GOT3 (cell line): ENCODE measurements around the gene P2RY14.
"Not testable (repeated sequence)": the region's sequence is repeated elsewhere in the genome, so short reads cannot be mapped to it uniquely, and the experiment has no call there.

ENCODE experiments used
- DNase-seq: peaks from one replicate; lab custom pipeline; 2025; ENCODE audit warnings: mixed read lengths; lab: John Stamatoyannopoulos, UW

Gene P2RY14

DNA sequence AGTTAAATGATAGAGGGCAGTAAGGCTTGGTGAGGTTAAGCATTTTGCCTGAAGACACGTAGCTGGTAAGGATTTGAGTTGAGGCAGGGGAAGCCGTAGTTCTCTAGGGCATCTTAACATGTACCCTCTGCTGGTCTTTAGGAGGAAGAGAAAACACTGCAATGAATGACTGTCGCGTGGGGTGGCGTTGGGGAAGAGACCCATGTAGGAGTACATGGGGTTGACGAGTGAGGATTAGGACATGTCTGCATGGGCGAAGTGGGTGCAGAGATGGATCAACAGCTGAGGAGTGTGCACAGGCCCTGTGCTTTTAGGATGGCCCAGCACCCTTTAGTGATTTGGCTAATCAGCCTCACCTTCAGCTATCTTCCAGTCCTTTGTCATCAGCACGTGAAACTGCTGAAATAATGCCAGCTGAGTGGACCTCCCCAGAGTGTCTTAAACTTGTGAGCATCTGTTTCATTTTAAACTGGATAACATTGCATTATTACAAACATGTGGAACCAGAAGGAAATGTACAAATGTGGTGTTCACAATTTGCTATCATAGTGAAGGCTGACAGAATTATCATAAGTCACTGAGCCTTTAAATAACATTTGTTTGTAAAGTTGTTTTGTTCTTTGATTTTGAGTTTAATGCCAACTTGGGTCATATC lies 15.3 kb downstream of the P2RY14 start:
- DNase-seq, result no peak

DNA sequence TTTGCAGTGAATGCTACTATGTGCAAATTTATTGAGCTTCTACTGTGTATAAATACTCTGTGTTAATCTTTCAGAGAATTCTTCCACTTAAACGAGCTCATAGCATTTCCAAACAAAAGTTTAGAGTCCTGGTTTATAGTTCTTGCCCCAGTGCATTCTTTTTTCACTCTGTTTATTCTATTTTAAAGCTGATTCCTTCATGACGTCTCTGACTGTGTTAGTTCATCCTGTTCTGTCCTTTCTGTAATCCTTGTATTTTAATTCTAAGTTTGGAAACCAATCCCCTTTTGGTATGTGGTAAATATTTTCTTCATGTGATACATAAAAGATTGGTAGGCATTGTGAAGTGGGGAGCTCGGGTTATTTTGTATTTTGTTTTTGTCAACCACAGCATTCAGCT lies 18.7 kb downstream of the P2RY14 start:
- DNase-seq, result no peak

DNA sequence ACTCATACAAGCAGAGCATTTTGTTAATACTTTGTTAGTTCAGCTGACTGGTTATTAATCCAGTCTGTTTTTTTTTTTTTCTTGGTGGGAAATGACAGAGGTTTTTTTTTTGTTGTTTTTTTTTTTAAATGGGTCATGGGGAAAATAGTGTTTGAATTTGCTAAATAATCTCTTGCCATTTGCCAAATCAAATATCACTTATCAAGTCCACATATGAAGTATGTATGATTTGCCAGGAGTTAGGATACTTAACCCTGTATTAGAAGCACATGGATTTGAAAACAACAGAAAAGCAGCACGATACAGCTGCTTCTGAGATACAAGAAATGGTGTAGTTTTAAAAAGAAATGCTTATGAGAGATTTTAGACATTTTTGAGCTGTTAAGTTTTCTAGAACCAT lies 21.6 kb downstream of the P2RY14 start:
- no peak for DNase-seq

DNA sequence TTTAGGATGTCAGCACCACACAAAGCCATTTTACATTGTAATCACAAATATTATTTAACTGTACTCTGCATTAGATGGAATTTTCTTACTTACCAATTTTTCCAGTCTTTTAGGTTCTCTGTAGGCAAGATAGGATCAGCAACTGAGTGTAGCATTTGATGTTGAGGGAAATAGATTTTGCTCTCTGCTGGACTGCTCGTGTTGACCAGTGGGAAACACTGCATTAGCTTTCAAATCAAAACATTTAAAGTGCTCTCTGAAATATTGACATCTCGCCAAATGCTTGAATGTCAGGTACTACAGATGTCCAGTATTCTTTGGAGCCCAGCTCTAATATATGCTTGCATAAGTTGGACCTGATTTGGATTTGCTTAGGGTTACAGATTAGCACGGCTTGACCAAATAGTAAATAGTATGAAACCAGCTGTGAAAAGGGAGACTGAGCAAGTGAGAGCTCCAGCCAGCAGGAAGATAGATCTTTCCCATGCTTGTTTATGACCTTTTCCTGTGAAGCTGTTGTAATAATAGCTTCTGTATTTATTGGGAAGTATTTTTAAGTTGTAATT lies 29.5 kb downstream of the P2RY14 start:
- DNase-seq, result no peak

DNA sequence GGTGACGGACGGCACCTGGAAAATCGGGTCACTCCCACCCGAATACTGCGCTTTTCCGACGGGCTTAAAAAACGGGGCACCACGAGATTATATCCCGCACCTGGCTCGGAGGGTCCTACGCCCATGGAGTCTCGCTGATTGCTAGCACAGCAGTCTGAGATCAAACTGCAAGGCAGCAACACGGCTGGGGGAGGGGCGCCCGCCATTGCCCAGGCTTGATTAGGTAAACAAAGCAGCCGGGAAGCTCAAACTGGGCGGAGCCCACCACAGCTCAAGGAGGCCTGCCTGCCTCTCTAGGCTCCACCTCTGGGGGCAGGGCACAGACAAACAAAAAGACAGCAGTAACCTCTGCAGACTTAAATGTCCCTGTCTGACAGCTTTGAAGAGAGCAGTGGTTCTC lies 36.3 kb downstream of the P2RY14 start:
- DNase-seq, result not testable (repeated sequence)

DNA sequence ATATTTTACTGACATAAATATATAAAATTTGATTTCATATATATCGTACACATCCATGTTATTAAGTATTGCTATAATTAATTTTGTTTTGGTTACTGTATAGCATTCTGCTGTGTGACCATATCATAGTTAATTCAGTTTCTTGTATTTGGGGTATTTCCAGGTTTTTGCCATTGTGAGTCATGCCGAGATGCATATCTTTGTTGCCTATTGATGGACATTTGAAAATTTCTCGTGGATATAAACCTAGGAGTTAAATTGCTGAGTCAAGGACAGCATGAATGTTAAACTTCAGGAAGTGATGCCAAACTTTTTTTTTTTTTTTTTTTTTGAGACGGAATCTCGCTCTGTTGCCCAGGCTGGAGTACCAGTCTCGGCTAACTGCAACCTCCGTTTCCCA lies 41.6 kb downstream of the P2RY14 start:
- no peak for DNase-seq

DNA sequence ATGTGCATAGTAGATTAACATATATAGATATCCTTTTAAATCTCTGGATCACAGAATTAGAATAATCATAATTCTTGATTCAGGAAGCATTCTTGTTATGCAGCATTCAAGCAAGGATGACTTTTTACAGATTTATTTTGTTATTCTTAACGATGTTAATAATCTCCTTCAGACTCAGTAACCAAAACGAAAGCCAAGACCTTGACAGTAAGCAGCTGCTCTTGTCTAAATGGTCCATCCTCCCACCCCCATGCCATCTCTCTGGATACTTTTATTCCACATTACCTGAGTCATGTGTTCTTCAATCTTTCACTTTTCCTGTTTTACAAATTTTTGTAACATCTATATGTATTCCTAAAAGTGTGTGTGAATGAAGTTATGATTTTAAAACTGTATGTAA lies 42.0 kb downstream of the P2RY14 start:
- DNase-seq, result no peak

DNA sequence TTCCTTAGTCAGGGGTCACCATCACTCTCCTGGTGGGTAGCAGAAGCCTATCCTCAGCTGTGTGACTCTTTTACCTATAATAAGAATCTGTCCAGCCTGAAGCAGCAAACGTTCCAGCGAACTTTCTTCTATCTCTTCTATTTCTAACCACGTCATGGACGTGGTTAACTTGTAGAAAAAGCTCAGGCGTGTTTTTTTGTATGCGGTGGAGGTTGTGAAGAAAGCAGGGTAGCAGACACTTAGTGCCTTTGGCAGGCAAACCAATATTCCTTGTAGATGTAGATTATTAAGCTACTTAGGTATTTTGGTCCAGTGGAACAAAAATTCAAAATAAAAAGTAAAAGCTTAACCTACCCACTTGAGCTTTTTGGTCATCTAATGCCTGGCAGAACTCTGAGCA lies 43.5 kb downstream of the P2RY14 start:
- DNase-seq, result no peak

DNA sequence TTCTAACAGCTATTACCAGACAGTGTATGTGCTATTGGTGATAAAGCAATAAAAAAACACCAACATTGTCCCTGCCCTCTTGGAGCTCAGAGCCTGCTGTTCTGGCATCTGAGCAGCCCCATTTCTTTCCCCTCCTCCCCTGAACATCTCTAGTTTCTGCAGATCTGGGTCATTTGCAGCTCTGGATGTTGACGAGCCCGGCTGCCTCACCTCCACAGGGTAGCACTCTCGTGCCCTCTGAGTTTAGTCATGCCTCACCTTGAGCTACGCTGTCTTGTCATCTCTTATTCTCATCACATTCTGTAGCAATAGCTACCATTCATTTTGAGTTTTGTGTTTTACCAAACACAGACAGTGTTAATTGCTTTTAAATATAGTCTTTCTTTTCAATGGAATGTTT lies 45.4 kb downstream of the P2RY14 start:
- DNase-seq, result no peak

DNA sequence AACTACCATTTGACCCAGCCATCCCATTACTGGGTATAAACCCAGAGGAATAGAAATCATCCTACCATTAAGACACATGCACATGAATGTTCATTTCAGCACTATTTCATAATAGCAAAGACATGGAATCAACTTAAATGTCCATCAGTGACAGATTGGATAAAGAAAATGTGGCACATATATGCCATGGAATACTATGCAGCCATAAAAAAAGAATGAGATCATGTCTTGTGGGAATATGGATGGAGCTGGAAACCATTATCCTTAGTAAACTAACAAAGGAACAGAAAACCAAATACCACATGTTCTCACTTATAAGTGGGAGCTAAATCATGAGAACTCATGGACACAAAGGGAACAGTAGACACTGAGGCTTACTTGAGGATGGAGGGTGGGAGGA lies 45.9 kb downstream of the P2RY14 start:
- not testable (repeated sequence) for DNase-seq

DNA sequence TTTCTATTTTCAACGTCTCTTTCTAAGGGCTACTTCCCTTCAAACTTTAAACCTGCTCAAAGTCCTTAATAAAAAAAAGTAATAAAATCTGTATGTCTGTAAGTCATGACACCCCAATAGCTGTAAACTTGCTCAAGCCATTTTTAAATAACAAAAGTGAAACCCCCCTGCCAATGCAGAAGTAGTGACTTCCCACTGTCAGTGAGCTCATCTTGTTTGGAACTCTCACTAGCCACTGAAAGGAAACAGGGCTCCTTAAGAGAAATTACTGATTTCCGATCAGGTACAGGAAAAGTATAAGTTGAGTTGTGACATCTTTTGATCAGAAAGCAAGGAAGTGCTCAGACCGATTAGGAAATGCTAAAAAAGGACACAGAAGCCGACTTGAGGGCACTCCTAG lies 47.7 kb downstream of the P2RY14 start:
- DNase-seq, result no peak

DNA sequence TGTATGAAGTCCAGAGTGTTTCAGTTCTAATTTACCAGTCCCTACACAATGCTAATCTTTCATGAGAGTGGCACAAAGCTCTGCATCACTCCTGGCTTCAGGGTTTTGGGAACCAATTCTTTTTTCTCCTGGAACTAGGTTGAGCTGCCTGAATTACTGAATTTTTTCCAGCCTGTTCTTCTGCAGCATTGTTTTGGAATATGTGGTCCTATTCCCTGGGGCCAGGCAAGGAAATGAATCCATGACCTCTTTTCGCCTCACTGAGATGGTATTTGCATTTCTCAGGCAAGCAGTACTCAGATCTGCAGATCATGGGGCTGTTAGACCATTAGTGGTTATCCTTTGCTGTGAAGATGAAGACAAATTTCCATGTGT lies 49.7 kb downstream of the P2RY14 start:
- no peak for DNase-seq

DNA sequence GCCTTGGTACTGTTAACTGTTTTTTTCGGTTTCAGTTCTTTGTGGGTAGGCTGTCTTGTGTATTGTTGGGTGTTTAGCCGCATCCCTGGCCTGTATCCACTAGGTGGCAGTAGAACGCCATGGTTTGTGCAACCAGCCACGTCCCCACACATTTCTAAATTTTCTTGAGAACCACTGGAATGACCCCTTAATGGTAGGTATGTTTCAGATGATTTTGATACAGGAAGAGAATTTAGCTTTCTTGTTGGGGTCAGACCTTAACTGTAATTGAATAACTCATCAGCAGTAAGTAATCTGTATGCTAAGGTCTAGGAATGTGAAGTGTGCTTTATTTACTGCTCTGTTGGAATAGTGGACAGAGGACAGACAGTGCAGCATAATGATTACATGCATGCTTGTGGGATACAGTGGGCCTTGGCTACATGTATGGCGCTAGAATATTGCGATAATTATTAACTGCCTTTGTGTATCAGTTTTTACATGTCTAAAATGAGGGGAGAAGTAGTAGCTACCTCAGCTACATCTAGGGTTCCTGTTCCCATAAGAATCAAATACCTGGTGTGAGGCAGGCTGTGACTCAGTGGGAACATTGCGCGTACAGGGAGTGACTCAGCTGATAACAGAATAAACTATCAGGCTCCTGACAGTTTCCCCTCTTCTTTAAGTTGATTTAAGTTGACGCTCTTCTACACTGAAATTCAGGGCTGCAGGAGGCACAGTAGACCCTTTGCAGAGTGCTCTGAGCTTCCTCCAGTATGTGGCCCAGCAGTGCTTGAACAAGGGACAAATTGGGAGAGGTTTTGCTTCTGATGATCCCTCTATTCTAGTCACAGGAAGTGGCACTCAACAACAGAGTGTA lies 50.3 kb downstream of the P2RY14 start:
- peak; percentile 32 for DNase-seq

DNA sequence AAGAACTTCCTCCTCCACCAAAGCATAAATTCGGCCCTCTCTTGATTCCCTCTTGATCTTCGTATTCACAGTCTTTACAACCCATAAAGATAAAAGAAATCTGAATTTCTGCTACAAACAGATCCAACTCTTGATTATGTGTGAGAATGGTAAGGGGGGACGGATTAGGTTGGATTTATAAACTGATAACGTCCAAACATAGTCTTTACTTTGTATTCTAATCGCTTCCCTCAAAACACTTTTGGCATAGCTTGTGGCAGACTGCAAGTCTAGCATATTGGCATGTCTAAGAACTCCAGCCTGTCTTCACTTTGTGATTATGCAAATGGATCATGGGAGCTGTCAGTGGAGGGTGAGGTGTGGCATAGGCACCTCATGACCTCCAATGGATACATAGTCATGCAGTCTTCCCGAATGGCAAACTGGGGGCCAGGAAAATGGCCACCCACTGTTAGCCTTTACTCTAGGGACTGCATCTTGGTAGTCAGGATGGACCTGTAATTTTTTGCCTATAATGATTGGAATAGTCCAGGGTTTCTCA lies 51.0 kb downstream of the P2RY14 start:
- no peak for DNase-seq

DNA sequence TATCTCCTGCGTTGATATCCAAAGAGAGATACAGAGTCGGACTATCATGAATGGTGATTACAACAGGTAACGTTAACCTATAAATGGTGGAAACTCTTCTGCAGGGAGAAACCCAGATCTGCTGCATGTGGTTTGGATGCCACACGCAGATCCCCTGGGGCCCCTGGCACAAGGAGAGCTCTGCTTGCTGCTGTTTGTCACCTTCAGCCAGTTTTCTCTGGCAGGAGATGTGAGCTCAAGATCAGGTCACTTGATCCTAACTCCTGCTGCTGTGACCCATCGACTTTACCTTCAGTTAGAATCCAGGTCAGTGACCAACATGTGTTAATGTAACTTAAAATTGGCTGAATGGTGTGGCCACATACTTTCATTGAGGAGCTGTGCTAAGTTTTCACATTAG lies 51.5 kb downstream of the P2RY14 start:
- DNase-seq, result no peak

DNA sequence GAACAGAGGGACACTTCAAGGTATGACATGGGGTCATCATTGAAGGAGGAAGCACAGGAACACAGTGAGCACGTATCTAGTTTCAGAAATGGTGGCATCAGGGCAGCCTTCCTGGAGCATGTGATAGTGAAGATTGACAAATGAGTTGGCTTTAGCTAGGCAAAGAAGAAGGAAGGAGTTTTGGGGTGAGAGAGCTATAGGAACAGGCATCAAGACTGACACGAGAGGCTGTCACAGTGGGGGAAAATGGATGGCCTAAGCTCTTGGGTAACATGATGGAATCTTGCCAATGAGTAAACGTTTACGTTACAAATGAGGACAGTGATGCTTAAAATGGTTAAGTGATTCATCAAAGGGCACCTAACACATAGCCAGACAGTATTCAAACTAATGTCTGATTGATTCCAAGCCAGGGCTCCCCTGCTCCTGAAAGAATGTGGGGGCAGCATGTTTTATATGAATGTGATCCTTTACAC lies 52.2 kb downstream of the P2RY14 start:
- no peak for DNase-seq

DNA sequence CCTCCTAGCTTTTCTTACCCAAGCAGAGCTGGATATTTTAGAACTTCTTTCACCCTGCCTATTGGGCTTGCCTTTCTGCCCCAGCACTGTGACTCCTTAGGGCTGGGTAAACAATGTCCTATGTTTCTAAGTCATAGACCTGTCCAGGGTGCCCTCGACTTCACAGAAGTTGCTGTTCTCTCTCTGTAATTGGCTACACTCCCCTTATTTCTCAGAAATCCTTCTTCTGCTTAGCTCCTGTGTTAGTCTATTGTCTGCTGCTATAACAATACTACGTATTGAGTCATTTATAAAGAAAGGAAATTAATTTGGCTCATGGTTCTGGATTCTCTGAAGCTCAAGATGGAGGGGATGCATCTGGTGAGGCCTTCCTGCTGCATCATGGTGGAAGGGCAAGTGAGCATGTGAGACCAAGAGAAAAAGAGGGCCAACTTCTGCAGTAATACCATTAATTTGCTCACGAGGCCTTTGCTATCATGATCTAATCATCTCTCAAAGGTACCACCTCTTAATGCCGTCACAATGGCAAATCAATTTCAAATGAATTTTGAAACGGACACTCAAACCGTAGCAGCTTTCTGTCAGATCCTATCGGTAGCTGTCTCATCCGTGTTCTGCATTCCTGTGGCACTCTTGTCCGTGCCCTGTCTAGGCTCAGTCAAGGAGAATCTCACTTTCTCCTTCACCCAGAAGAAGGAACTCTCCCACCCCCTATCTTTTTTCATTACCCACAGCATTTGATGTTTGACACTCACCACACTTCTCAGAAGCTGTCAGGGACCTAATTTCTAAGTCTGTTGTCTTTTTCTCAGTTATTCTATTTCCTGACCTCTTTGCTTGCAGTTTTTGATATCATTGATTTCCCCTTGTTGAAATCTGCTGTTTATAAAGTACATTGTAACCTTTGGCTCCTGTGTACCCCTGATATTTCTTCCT lies 53.0 kb downstream of the P2RY14 start:
- no peak for DNase-seq

DNA sequence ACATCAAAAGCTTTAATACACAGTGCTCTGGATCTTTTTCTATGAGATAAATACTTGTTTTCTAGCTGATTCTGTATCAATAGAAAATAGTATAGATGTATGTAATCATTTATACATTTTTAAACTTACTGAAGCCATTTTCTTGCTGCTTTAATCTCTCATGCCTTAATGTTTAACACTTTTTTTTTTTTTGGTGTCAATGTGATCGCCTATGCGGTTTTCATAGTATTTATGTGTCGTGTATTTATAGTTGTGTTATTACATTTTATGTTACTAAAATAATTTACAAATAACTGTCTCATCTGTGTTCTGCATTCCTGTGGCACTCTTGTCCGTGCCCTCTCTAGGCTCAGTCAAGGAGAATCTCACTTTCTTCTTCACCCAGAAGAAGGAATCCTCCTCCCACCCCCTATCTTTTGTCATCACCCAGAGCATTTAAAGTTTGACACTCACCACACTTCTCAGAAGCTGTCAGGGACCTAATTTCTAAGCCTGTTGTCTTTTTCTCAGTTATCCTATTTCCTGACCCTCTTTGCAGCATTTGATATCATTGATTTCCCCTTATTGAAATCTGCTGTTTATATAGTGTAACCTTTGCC lies 54.0 kb downstream of the P2RY14 start:
- DNase-seq, result no peak

DNA sequence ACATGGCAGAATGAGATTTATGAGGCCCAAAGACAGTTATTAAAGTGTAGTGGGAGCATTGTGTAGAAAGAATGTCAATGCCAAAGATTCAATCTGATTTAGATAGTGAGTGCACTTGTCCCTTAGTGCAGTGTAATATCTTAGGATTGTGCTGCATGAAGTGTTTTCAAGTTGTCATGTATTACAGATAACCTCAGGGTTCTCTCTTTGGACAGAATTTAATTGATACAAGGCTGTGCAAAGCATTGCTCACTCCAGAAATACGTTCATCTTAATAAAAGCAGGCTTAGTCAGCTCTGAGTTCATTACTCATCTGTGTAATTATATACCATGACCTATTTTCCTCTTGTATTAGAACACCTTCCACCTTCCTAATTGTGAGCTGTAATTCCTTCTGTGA lies 59.3 kb downstream of the P2RY14 start:
- DNase-seq, result no peak

DNA sequence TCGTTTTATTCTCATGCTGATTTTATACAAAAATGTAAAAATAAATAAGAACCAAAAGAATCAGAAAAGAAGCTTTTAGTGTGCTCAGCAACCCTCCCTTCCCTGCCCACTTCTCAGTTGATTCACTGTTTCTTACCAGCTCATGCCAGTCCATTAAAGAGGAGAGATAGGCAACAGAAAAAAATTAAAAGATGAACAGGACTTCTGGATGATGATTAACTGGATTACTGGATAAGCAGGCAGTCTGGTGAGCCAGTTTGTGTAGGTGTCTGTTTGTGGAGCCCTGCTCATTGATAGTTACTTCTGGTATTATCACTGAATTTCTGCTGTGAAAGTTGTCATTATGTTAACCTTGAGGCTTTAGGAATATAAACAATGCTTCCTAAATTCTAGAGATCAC lies 60.2 kb downstream of the P2RY14 start:
- no peak for DNase-seq
